Muscle of back (tissue), 11 donors: ENCODE data around the gene ZKSCAN4. TPM values are rescaled to one million over a fixed set of nuclear protein-coding genes. Genes with fewer than 3 reads are reported as not detected.

Experiments
- DNase-seq, 3 donors: peaks; one replicate each; pipeline versions ENCODE4 v3.0.0 to v3.0.0-alpha.2; 2013
- polyA plus RNA-seq, 10 donors: library from polyadenylated mRNA; unstranded; fragments of 120-200 nt; gene quantifications; one replicate each; pipeline ENCODE4 v1.2.1, GENCODE V29; 2013; ENCODE audit not compliant: insufficient read length in 10 of 10

ZKSCAN4 gene
- polyA plus RNA-seq, 10 donors: 4.2 to 6.6 (median 5.5) TPM

GRCh38 chr6:28211840-28212509, 40.1 kb downstream of the ZKSCAN4 start:
- peak in 1 of 3 donors; percentile 27 for DNase-seq

- DNase-seq: peak in 1 of 3 donors; percentile 30
Observed at GRCh38 chr6:28209753-28210535, 42.1 kb downstream of the ZKSCAN4 start.

GRCh38 chr6:28208111-28208659, 43.9 kb downstream of the ZKSCAN4 start:
- peak in 1 of 3 donors; percentile 53 for DNase-seq

- peak in 1 of 3 donors; percentile 62 for DNase-seq
Observed at GRCh38 chr6:28207510-28208110, 44.5 kb downstream of the ZKSCAN4 start.

- DNase-seq: peak in 1 of 3 donors; percentile 43
Observed at GRCh38 chr6:28206928-28207509, 45.0 kb downstream of the ZKSCAN4 start.

GRCh38 chr6:28206527-28206926, 45.5 kb downstream of the ZKSCAN4 start:
- no peak for DNase-seq

- no peak for DNase-seq
Observed at GRCh38 chr6:28205879-28206278, 46.2 kb downstream of the ZKSCAN4 start.

- DNase-seq: no peak
Observed at GRCh38 chr6:28203201-28203600, 48.9 kb downstream of the ZKSCAN4 start.

- no peak for DNase-seq
Observed at GRCh38 chr6:28200020-28200419, 52.0 kb downstream of the ZKSCAN4 start.

Other genes starting within 250 kb of the ZKSCAN4 start
- 1 to 10 TPM in 1 of 10 donors, under 1 TPM in 9; 0.29 to 1.1 (median 0.45) TPM for gene ZNF165, start 171.7 kb downstream of the ZKSCAN4 start, polyA plus RNA-seq
- 1 to 10 TPM; 3.1 to 5.1 (median 4.1) TPM for gene ZSCAN16, start 127.7 kb downstream of the ZKSCAN4 start, polyA plus RNA-seq
- 10 to 100 TPM; 16.7 to 29.7 (median 22.2) TPM for gene ZKSCAN8, start 110.4 kb downstream of the ZKSCAN4 start, polyA plus RNA-seq
- gene ZSCAN9, start 27.0 kb downstream of the ZKSCAN4 start, polyA plus RNA-seq: 10 to 100 TPM; 16.7 to 29.1 (median 24.3) TPM
- gene NKAPL, start 7.0 kb upstream of the ZKSCAN4 start, polyA plus RNA-seq: 1 to 10 TPM in 8 of 10 donors, under 1 TPM in 2; 0.85 to 1.9 (median 1.4) TPM
- 10 to 100 TPM; 16.6 to 25.7 (median 20.8) TPM for gene ZSCAN26, start 14.9 kb upstream of the ZKSCAN4 start, polyA plus RNA-seq
- 1 to 10 TPM; 5.2 to 9.1 (median 6.8) TPM for gene PGBD1, start 29.3 kb upstream of the ZKSCAN4 start, polyA plus RNA-seq
- 10 to 100 TPM in 1 of 10 donors, 1 to 10 TPM in 9; 6.0 to 11.2 (median 8.6) TPM for gene ZSCAN31, start 83.9 kb upstream of the ZKSCAN4 start, polyA plus RNA-seq
- gene ZKSCAN3, start 97.7 kb upstream of the ZKSCAN4 start, polyA plus RNA-seq: 1 to 10 TPM; 4.4 to 7.4 (median 6.2) TPM
- gene ZSCAN12, start 147.5 kb upstream of the ZKSCAN4 start, polyA plus RNA-seq: 1 to 10 TPM; 4.2 to 7.4 (median 6.2) TPM
- gene ZSCAN23, start 191.2 kb upstream of the ZKSCAN4 start, polyA plus RNA-seq: 1 to 10 TPM; 2.5 to 9.7 (median 5.1) TPM